GM23338 (cell line): ENCODE data around the gene CD300C. TPM values are rescaled to one million over a fixed set of nuclear protein-coding genes. Genes with fewer than 3 reads are reported as not detected.
A peak's percentile ranks its signal among the peaks of the same experiment; 100 is the strongest.

ENCODE experiments used
- ATAC-seq: fragments of 200-7000 bp; cut with Tn5 transposase; 3 replicates; pipeline ENCODE4 v1.9.1; 2020
- DNase-seq: peaks from one replicate; pipeline ENCODE4 v3.0.0-alpha.2; 2015; ENCODE audit warnings: low spot score
- H2AFZ ChIP-seq: fragments of 200-600 bp; sonication (generic); 2 replicates; pipeline ENCODE4 v1.8.0; 2016; ENCODE audit warnings: antibody characterized with exemption, mild to moderate bottlenecking, moderate library complexity
- H3F3A ChIP-seq: fragments of 200-600 bp; sonication (generic); replicated peaks from 2 replicates; pipeline ENCODE4 v1.8.0; 2017; ENCODE audit warnings: antibody characterized with exemption, mixed run types, low read depth
- H3K27ac ChIP-seq: fragments of 200-600 bp; sonication (generic); 2 replicates; pipeline ENCODE4 v1.6.1; 2016; ENCODE audit warnings: low read depth
- H3K27me3 ChIP-seq: fragments of 200-600 bp; sonication (generic); 2 replicates; pipeline ENCODE4 v1.8.0; 2016; ENCODE audit warnings: mild to moderate bottlenecking, mixed run types, moderate library complexity; ENCODE audit not compliant: insufficient read depth
- H3K36me3 ChIP-seq: fragments of 200-600 bp; sonication (generic); 2 replicates; pipeline ENCODE4 v1.8.0; 2016; ENCODE audit warnings: mild to moderate bottlenecking; ENCODE audit not compliant: insufficient read depth
- H3K4me1 ChIP-seq: fragments of 200-600 bp; sonication (generic); 2 replicates; pipeline ENCODE4 v1.8.0; 2016; ENCODE audit warnings: mild to moderate bottlenecking, moderate library complexity; ENCODE audit not compliant: insufficient read depth
- H3K4me2 ChIP-seq: fragments of 200-600 bp; sonication (generic); 2 replicates; pipeline ENCODE4 v1.7.1; 2017; ENCODE audit warnings: mixed run types
- H3K4me3 ChIP-seq: fragments of 200-600 bp; sonication (generic); 2 replicates; pipeline ENCODE4 v1.6.1; 2016; ENCODE audit warnings: mixed run types
- H3K79me2 ChIP-seq: fragments of 200-600 bp; sonication (generic); replicated peaks from 2 replicates; pipeline ENCODE4 v1.8.0; 2017; ENCODE audit warnings: mild to moderate bottlenecking; ENCODE audit not compliant: insufficient read depth
- H3K9me2 ChIP-seq: fragments of 200-600 bp; sonication (generic); 2 replicates; pipeline ENCODE4 v1.8.0; 2017; ENCODE audit not compliant: insufficient read depth
- H4K20me1 ChIP-seq: fragments of 200-600 bp; sonication (generic); replicated peaks from 2 replicates; pipeline ENCODE4 v1.8.0; 2017; ENCODE audit warnings: mild to moderate bottlenecking; ENCODE audit not compliant: insufficient read depth
- H3K27ac Mint-ChIP-seq: 2 replicates; pipeline ENCODE4 v1.8.0; 2020; ENCODE audit warnings: inconsistent platforms, mild to moderate bottlenecking, moderate library complexity, mixed read lengths
- H3K27me3 Mint-ChIP-seq: 3 replicates; pipeline ENCODE4 v1.8.0; 2022; ENCODE audit warnings: low read depth, mild to moderate bottlenecking, moderate library complexity, mixed read lengths, inconsistent platforms; ENCODE audit not compliant: insufficient read depth, poor library complexity
- H3K36me3 Mint-ChIP-seq: 3 replicates; pipeline ENCODE4 v1.8.0; 2021; ENCODE audit warnings: low read depth, mild to moderate bottlenecking, inconsistent platforms, moderate library complexity, mixed read lengths
- H3K4me1 Mint-ChIP-seq: 3 replicates; pipeline ENCODE4 v1.8.0; 2020; ENCODE audit warnings: mild to moderate bottlenecking, inconsistent platforms, mixed read lengths
- H3K4me3 Mint-ChIP-seq: 3 replicates; pipeline ENCODE4 v1.8.0; 2021; ENCODE audit warnings: moderate library complexity, mild to moderate bottlenecking, inconsistent platforms, mixed read lengths
- H3K9me3 Mint-ChIP-seq: 3 replicates; pipeline ENCODE4 v1.8.0; 2020; ENCODE audit warnings: moderate library complexity, mild to moderate bottlenecking, inconsistent platforms, mixed read lengths
- CREB1 ChIP-seq: fragments of 250-450 bp; sonication (Bioruptor Pico); IDR thresholded peaks from 2 replicates; pipeline ENCODE4 v1.5.0; 2020; ENCODE audit warnings: low read depth, mild to moderate bottlenecking, moderate library complexity
- ETS1 ChIP-seq: IDR thresholded peaks from 2 replicates; pipeline ENCODE4 v1.6.1; 2016; ENCODE audit warnings: antibody characterized with exemption
- EZH2 ChIP-seq: fragments of 200-600 bp; sonication (generic); IDR thresholded peaks from one replicate; pipeline ENCODE4 v1.8.0; 2017; ENCODE audit warnings: antibody characterized with exemption, mild to moderate bottlenecking, low read depth; ENCODE audit not compliant: unreplicated experiment
- EZH2phosphoT487 ChIP-seq: fragments of 200-600 bp; sonication (generic); IDR thresholded peaks from one replicate; pipeline ENCODE4 v1.8.1; 2018; ENCODE audit warnings: antibody characterized with exemption; ENCODE audit not compliant: unreplicated experiment
- JUNB ChIP-seq: IDR thresholded peaks from one replicate; pipeline ENCODE4 v1.6.1; 2016; ENCODE audit warnings: antibody characterized with exemption; ENCODE audit not compliant: unreplicated experiment
- polyA plus RNA-seq: library from polyadenylated mRNA; unstranded; fragments of >200 nt; fragmentation: Nextera tagmentation; extraction: Ambion mirVana; gene quantifications from 2 replicates; pipeline ENCODE4 v1.2.1, GENCODE V29; 2016
- total RNA-seq: library from RNA; depleted of rRNA; stranded (reverse); fragments of >200 nt; shearing (Covaris generic); gene quantifications from 2 replicates; pipeline ENCODE4 v1.2.3, GENCODE V29; 2014

Gene CD300C
- total and polyA plus RNA-seq, 2 experiments from 2014 or later: not detected

- Histone ChIP-seq H2AFZ (no peak overlapping the region), H3K27me3 (no peaks in the 10 kb centered on the region), H3K36me3 (no peaks in the 10 kb centered on the region), H3K79me2 (no peaks in the 10 kb centered on the region), H3K27ac (no peak overlapping the region), H3F3A (0 out of 2 replicates have a peak, but pooled peaks cover 3% of the 10 kb centered on the region), H3K4me2 (no peak overlapping the region), H4K20me1 (no peaks in the 10 kb centered on the region), H3K9me2 (no peaks in the 10 kb centered on the region), H3K4me3 (no peak overlapping the region), H3K4me1 (no peaks in the 10 kb centered on the region)
- TF ChIP-seq CREB1: no peak
- no peak overlapping the region for H3K27ac Mint-ChIP-seq
- no peak overlapping the region for H3K4me3 Mint-ChIP-seq
- H3K9me3 Mint-ChIP-seq: no peaks in the 10 kb centered on the region; the same call in 2 of the 3 replicates
- H3K4me1 Mint-ChIP-seq: peaks cover 5% of the 10 kb centered on the region; the same call in 1 of the 3 replicates
- no peaks in the 10 kb centered on the region; the same call in 2 of the 3 replicates for H3K36me3 Mint-ChIP-seq
- DNase-seq: no peak
- H3K27me3 Mint-ChIP-seq: peaks cover 2% of the 10 kb centered on the region
- no peak for ATAC-seq
Measured at GRCh38 chr17:74571621-74572270, 25.8 kb upstream of the CD300C start.

GRCh38 chr17:74569020-74570003, 23.4 kb upstream of the CD300C start:
- Histone ChIP-seq H3K4me2 (no peak overlapping the region), H3K36me3 (no peaks in the 10 kb centered on the region), H4K20me1 (no peaks in the 10 kb centered on the region), H3F3A (0 out of 2 replicates have a peak, but pooled peaks cover 3% of the 10 kb centered on the region), H3K4me3 (no peak overlapping the region), H3K79me2 (no peaks in the 10 kb centered on the region), H3K9me2 (no peaks in the 10 kb centered on the region), H3K4me1 (no peaks in the 10 kb centered on the region), H2AFZ (peak overlapping the region; percentile 83; the same call in 1 of the 2 replicates), H3K27me3 (no peaks in the 10 kb centered on the region), H3K27ac (no peak overlapping the region)
- ATAC-seq (peak; percentile 46), DNase-seq (peak; percentile 39)
- TF ChIP-seq EZH2phosphoT487: no peak
- no peak for TF ChIP-seq EZH2
- TF ChIP-seq ETS1: no peak
- TF ChIP-seq JUNB: no peak
- Mint-ChIP-seq H3K36me3 (no peaks in the 10 kb centered on the region), H3K27ac (no peak overlapping the region; the same call in 1 of the 2 replicates), H3K27me3 (peaks cover 9% of the 10 kb centered on the region), H3K9me3 (no peaks in the 10 kb centered on the region; the same call in 2 of the 3 replicates), H3K4me1 (peaks cover 4% of the 10 kb centered on the region; the same call in 2 of the 3 replicates), H3K4me3 (no peak overlapping the region)
